ENCODE data around the gene FKBP3.

GRCh38 chr14:45123271-45123670 lies 11.0 kb downstream of the FKBP3 start:
- TF ChIP-seq, protein P1, sequence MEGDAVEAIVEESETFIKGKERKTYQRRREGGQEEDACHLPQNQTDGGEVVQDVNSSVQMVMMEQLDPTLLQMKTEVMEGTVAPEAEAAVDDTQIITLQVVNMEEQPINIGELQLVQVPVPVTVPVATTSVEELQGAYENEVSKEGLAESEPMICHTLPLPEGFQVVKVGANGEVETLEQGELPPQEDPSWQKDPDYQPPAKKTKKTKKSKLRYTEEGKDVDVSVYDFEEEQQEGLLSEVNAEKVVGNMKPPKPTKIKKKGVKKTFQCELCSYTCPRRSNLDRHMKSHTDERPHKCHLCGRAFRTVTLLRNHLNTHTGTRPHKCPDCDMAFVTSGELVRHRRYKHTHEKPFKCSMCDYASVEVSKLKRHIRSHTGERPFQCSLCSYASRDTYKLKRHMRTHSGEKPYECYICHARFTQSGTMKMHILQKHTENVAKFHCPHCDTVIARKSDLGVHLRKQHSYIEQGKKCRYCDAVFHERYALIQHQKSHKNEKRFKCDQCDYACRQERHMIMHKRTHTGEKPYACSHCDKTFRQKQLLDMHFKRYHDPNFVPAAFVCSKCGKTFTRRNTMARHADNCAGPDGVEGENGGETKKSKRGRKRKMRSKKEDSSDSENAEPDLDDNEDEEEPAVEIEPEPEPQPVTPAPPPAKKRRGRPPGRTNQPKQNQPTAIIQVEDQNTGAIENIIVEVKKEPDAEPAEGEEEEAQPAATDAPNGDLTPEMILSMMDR (IDR thresholded peaks at IDR 0.05), result no peak
- TF ChIP-seq RCOR1 (IDR thresholded peaks at IDR 0.05; ENCODE audit: low read length), result no peak
- TF ChIP-seq RAD21 (IDR thresholded peaks at IDR 0.05; ENCODE audit: low read length), result no peak
- TF ChIP-seq, protein P2, sequence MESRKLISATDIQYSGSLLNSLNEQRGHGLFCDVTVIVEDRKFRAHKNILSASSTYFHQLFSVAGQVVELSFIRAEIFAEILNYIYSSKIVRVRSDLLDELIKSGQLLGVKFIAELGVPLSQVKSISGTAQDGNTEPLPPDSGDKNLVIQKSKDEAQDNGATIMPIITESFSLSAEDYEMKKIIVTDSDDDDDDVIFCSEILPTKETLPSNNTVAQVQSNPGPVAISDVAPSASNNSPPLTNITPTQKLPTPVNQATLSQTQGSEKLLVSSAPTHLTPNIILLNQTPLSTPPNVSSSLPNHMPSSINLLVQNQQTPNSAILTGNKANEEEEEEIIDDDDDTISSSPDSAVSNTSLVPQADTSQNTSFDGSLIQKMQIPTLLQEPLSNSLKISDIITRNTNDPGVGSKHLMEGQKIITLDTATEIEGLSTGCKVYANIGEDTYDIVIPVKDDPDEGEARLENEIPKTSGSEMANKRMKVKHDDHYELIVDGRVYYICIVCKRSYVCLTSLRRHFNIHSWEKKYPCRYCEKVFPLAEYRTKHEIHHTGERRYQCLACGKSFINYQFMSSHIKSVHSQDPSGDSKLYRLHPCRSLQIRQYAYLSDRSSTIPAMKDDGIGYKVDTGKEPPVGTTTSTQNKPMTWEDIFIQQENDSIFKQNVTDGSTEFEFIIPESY (IDR thresholded peaks at IDR 0.05; ENCODE audit: borderline replicate concordance, low read depth), result no peak
- no peak for TF ChIP-seq FOXJ3 (CRISPR knock-in tag; IDR thresholded peaks at IDR 0.05)
- TF ChIP-seq YY1 (IDR thresholded peaks at IDR 0.05; ENCODE audit: low read depth), result no peak
- TF ChIP-seq POLR2AphosphoS5 (IDR thresholded peaks at IDR 0.05; ENCODE audit: low read depth, low read length), result no peak
- no peak for TF ChIP-seq REST (IDR thresholded peaks at IDR 0.05; ENCODE audit: low read depth, low read length)
- no peak for TF ChIP-seq MXI1 (IDR thresholded peaks at IDR 0.05; ENCODE audit: low read depth, low read length)
- TF ChIP-seq, protein P3, sequence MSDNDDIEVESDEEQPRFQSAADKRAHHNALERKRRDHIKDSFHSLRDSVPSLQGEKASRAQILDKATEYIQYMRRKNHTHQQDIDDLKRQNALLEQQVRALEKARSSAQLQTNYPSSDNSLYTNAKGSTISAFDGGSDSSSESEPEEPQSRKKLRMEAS (IDR thresholded peaks at IDR 0.05; ENCODE audit: low read depth), result no peak
- no peak for TF ChIP-seq GABPA (IDR thresholded peaks at IDR 0.05; ENCODE audit: low read depth)
- no peak for TF ChIP-seq SMC3 (IDR thresholded peaks at IDR 0.05; ENCODE audit: low read depth, low read length)
- TF ChIP-seq, protein P4, sequence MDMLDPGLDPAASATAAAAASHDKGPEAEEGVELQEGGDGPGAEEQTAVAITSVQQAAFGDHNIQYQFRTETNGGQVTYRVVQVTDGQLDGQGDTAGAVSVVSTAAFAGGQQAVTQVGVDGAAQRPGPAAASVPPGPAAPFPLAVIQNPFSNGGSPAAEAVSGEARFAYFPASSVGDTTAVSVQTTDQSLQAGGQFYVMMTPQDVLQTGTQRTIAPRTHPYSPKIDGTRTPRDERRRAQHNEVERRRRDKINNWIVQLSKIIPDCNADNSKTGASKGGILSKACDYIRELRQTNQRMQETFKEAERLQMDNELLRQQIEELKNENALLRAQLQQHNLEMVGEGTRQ (IDR thresholded peaks at IDR 0.05; ENCODE audit: borderline replicate concordance, low read depth, low read length), result no peak
